Suprapubic skin (tissue), 4 donors: ENCODE data around the gene AATF. TPM values are rescaled to one million over a fixed set of nuclear protein-coding genes. Genes with fewer than 3 reads are reported as not detected.

Experiments
- DNase-seq, 2 donors: peaks; one replicate each; pipeline ENCODE4 v3.0.0-alpha.2; 2019; ENCODE audit warnings: low spot score in 2 of 2
- H3K27ac ChIP-seq: fragments of 200-600 bp; sonication (generic); one replicate; pipeline ENCODE4 v1.5.1; 2019
- H3K27me3 ChIP-seq: fragments of 200-600 bp; sonication (generic); one replicate; pipeline ENCODE4 v1.5.1; 2019
- H3K36me3 ChIP-seq: fragments of 200-600 bp; sonication (generic); one replicate; pipeline ENCODE4 v1.5.1; 2019
- H3K4me1 ChIP-seq: fragments of 200-600 bp; sonication (generic); one replicate; pipeline ENCODE4 v1.5.1; 2019
- H3K4me3 ChIP-seq: fragments of 200-600 bp; sonication (generic); one replicate; pipeline ENCODE4 v1.5.1; 2019; ENCODE audit warnings: mild to moderate bottlenecking
- H3K9me3 ChIP-seq: fragments of 200-600 bp; sonication (generic); one replicate; pipeline ENCODE4 v1.5.1; 2019
- CTCF ChIP-seq, 2 donors: fragments of 200-600 bp in 1 of 2; fragments of 450-650 bp in 1 of 2; sonication (generic) in 1 of 2; IDR thresholded peaks; one replicate each; pipeline ENCODE4 v1.5.1; 2016 to 2019; ENCODE audit warnings: antibody characterized with exemption in 2 of 2, mild to moderate bottlenecking in 1 of 2, moderate library complexity in 1 of 2
- EP300 ChIP-seq: sonication (generic); formaldehyde crosslinking; IDR thresholded peaks from one replicate; pipeline ENCODE4 v1.6.1; 2017; ENCODE audit warnings: antibody characterized with exemption
- POLR2A ChIP-seq, 2 donors: fragments of 450-650 bp; IDR thresholded peaks; one replicate each; pipeline ENCODE4 v1.6.1; 2017; ENCODE audit warnings: antibody characterized with exemption in 2 of 2, mild to moderate bottlenecking in 2 of 2, moderate library complexity in 2 of 2
- POLR2AphosphoS5 ChIP-seq, 3 donors: sonication (generic); formaldehyde crosslinking; IDR thresholded peaks; one replicate each; pipeline ENCODE4 v1.6.1; 2017; ENCODE audit warnings: antibody characterized with exemption in 3 of 3
- WGBS: methylation state at CpG from one replicate; pipeline ENCODE4 v1.1.5; 2018; 5-methylcytosine and 5-hydroxymethylcytosine counted together
- total RNA-seq, 4 donors: library from RNA; depleted of rRNA; stranded (reverse); fragments of >200 nt; gene quantifications; one replicate each; pipeline ENCODE4 v1.1.0, GENCODE V29; 2016

The AATF gene
- total RNA-seq, 4 donors from 2014 or later, result 32.5 to 38.2 (median 36.0) TPM

DNA sequence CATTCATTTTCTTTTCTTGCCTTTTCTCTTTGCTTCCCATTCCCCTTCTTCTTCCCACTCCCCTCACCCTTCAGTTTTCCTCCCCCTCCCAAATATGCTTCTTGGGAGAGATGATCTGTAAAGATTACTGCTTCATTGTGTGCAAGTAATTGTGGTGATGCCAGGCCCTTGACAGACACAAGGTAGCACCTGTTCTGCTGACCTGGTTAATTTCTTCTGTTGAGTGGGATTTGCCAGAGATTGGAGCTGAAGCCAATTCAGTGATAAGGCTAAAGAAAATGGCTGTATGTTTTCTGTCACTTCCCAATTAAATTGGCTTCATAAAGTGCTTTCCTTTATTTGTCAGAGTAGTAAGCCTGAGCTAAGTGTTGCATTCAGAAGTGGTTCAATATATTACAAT is 44.5 kb downstream of the AATF start:
- no peaks in the 10 kb centered on the region for H3K9me3 ChIP-seq
- TF ChIP-seq CTCF (IDR thresholded peaks at IDR 0.05) (no peak), POLR2A (IDR thresholded peaks at IDR 0.05) (no peak), POLR2AphosphoS5 (IDR thresholded peaks at IDR 0.05) (no peak), EP300 (no peak)
- DNase-seq, result no peak
- H3K36me3 ChIP-seq, result peaks cover 68% of the 10 kb centered on the region
- no peaks in the 10 kb centered on the region for H3K27me3 ChIP-seq
- H3K4me3 ChIP-seq, result no peak overlapping the region
- no peak overlapping the region for H3K27ac ChIP-seq
- no peaks in the 10 kb centered on the region for H3K4me1 ChIP-seq

DNA sequence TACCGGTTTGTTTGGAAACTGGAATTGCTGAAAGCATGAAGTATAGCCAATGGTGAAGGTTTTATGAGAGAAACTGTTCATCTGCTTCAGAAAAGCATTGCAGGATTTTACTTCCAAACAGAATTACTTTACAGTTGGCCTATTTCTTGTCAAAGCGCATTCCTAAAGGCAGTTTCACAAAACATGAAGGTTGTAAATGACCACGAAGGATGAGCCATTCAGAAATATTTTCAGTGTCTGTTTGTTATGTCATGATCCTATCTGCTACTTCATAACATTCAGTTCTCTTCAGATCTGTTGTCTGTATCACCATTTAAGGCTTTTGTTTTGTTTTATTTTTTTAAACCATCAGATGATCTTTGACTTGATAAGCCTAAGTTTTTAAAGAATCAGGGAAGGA is 45.7 kb downstream of the AATF start:
- no peak for DNase-seq
- no peaks in the 10 kb centered on the region for H3K27me3 ChIP-seq
- 84% methylated on average over 3 of the region's 3 CpGs for WGBS
- no peaks in the 10 kb centered on the region for H3K9me3 ChIP-seq
- no peak overlapping the region for H3K27ac ChIP-seq
- TF ChIP-seq POLR2A (IDR thresholded peaks at IDR 0.05), result no peak
- TF ChIP-seq EP300, result no peak
- TF ChIP-seq CTCF (IDR thresholded peaks at IDR 0.05), result no peak
- no peak for TF ChIP-seq POLR2AphosphoS5 (IDR thresholded peaks at IDR 0.05)
- H3K4me3 ChIP-seq, result no peak overlapping the region
- H3K4me1 ChIP-seq, result no peaks in the 10 kb centered on the region
- H3K36me3 ChIP-seq, result peaks cover 56% of the 10 kb centered on the region

- no peaks in the 10 kb centered on the region for H3K9me3 ChIP-seq
- no peaks in the 10 kb centered on the region for H3K4me1 ChIP-seq
- TF ChIP-seq POLR2AphosphoS5 (IDR thresholded peaks at IDR 0.05) (no peak), POLR2A (IDR thresholded peaks at IDR 0.05) (no peak), CTCF (IDR thresholded peaks at IDR 0.05) (no peak), EP300 (no peak)
- 86% methylated on average over 2 of the region's 2 CpGs for WGBS
- no peak overlapping the region for H3K27ac ChIP-seq
- peaks cover 39% of the 10 kb centered on the region for H3K36me3 ChIP-seq
- no peak overlapping the region for H3K4me3 ChIP-seq
- no peaks in the 10 kb centered on the region for H3K27me3 ChIP-seq
- DNase-seq, result no peak
These were observed 50.7 kb downstream of the AATF start for GRCh38 chr17:36999471-36999870.

DNA sequence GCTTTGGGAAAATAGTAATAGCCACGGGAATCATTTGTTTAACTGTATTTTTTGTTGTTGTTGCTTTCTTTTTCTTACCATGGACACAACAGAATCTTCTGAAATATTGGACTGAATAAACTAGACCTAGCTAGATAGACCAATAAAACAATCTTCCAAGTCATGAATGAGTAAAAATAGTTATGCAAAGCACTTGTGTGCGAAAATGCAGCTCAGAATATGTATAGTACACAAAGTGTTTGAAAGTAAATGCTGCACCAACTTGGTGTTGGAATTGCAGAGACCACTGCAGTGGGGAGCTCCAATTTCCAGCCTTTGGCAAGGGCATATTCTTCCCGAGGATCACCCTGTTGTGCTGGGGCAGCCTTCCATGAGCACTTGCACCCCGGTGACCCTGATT is 68.0 kb downstream of the AATF start:
- no peak for DNase-seq
- no peaks in the 10 kb centered on the region for H3K27me3 ChIP-seq
- no peak overlapping the region for H3K27ac ChIP-seq
- H3K36me3 ChIP-seq, result peaks cover 19% of the 10 kb centered on the region
- H3K9me3 ChIP-seq, result no peaks in the 10 kb centered on the region
- no peak for TF ChIP-seq POLR2A (IDR thresholded peaks at IDR 0.05)
- no peak for TF ChIP-seq EP300
- TF ChIP-seq POLR2AphosphoS5 (IDR thresholded peaks at IDR 0.05), result no peak
- TF ChIP-seq CTCF (IDR thresholded peaks at IDR 0.05), result no peak
- no peak overlapping the region for H3K4me3 ChIP-seq
- no peaks in the 10 kb centered on the region for H3K4me1 ChIP-seq
- WGBS, result 79% methylated on average over 4 of the region's 4 CpGs

GRCh38 chr17:37017404-37017803 is 68.7 kb downstream of the AATF start:
- H3K4me1 ChIP-seq, result no peaks in the 10 kb centered on the region
- no peak for DNase-seq
- peaks cover 20% of the 10 kb centered on the region for H3K36me3 ChIP-seq
- no peak overlapping the region for H3K4me3 ChIP-seq
- WGBS, result 59% methylated on average over 1 of the region's 1 CpG
- H3K27ac ChIP-seq, result no peak overlapping the region
- H3K9me3 ChIP-seq, result no peaks in the 10 kb centered on the region
- H3K27me3 ChIP-seq, result no peaks in the 10 kb centered on the region
- TF ChIP-seq EP300 (no peak), CTCF (IDR thresholded peaks at IDR 0.05) (no peak), POLR2AphosphoS5 (IDR thresholded peaks at IDR 0.05) (no peak), POLR2A (IDR thresholded peaks at IDR 0.05) (no peak)
